Parathyroid adenoma (tissue), 2 donors: ENCODE results near the gene VWCE.

Experiments used
- H2AFZ ChIP-seq: fragments of 300-600 bp; sonication (generic); one replicate; pipeline ENCODE4 v1.7.0; 2017; ENCODE audit warnings: antibody characterized with exemption, mild to moderate bottlenecking
- H3K27ac ChIP-seq: fragments of 300-600 bp; sonication (generic); one replicate; pipeline ENCODE4 v1.7.0; 2017
- H3K27me3 ChIP-seq: fragments of 300-600 bp; sonication (generic); one replicate; pipeline ENCODE4 v1.7.0; 2017; ENCODE audit warnings: low read length; ENCODE audit not compliant: control insufficient read depth, insufficient read depth
- H3K36me3 ChIP-seq: fragments of 300-600 bp; sonication (generic); one replicate; pipeline ENCODE4 v1.7.0; 2017; ENCODE audit warnings: low read length; ENCODE audit not compliant: control insufficient read depth, insufficient read depth
- H3K4me1 ChIP-seq: fragments of 300-600 bp; sonication (generic); one replicate; pipeline ENCODE4 v1.7.0; 2017; ENCODE audit warnings: control low read depth
- H3K4me2 ChIP-seq: fragments of 300-600 bp; sonication (generic); one replicate; pipeline ENCODE4 v1.7.0; 2017; ENCODE audit warnings: low read length
- H3K4me3 ChIP-seq: fragments of 300-600 bp; sonication (generic); one replicate; pipeline ENCODE4 v1.7.0; 2017; ENCODE audit warnings: low read depth, low read length
- H3K79me2 ChIP-seq: fragments of 300-600 bp; sonication (generic); one replicate; pipeline ENCODE4 v1.7.0; 2017; ENCODE audit warnings: control low read depth
- H3K9ac ChIP-seq: fragments of 300-600 bp; sonication (generic); one replicate; pipeline ENCODE4 v1.7.0; 2017; ENCODE audit warnings: mild to moderate bottlenecking
- H3K9me3 ChIP-seq: fragments of 300-600 bp; sonication (generic); one replicate; pipeline ENCODE4 v1.7.0; 2017; ENCODE audit warnings: low read length; ENCODE audit not compliant: control insufficient read depth
- CTCF ChIP-seq: fragments of 300-600 bp; sonication (generic); IDR thresholded peaks from one replicate; pipeline ENCODE4 v1.7.0; 2017; ENCODE audit warnings: antibody characterized with exemption, mild to moderate bottlenecking
- donor health status: primary hyperparathyroidism.

The VWCE gene

GRCh38 chr11:61279934-61280659 is 15.0 kb downstream of the VWCE start:
- no peak for TF ChIP-seq CTCF
- no peaks in the 10 kb centered on the region for H3K36me3 ChIP-seq
- H3K9me3 ChIP-seq: no peaks in the 10 kb centered on the region
- no peaks in the 10 kb centered on the region for H3K79me2 ChIP-seq
- no peak overlapping the region for H3K4me3 ChIP-seq
- H3K9ac ChIP-seq: no peak overlapping the region
- H3K27me3 ChIP-seq: no peaks in the 10 kb centered on the region
- no peak overlapping the region for H2AFZ ChIP-seq
- no peak overlapping the region for H3K27ac ChIP-seq
- no peak overlapping the region for H3K4me2 ChIP-seq
- no peaks in the 10 kb centered on the region for H3K4me1 ChIP-seq

DNA sequence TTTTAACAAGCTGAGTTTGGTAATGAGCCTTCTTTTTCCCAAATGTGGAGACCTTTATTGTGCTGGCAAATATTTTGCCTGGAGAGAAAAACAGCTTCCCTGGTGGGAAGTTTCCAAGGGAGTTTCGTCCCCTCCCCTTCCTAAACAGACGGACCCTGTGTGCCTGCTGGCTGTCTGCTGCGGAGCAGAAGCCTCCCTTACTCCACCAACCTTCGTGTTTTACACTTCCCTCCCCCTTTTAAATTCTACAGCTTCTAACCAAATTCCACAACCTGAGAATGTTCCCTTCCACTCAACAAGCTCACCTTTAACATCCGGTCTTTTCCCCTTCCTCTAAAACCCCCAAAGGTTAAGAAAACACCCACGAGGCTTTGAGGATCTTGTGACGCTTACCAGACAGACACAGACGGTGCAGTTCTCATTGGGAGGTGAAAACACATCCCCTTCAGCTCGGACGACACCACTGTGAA is 17.1 kb downstream of the VWCE start:
- Histone ChIP-seq H3K4me2 (no peak overlapping the region), H3K36me3 (no peaks in the 10 kb centered on the region), H3K79me2 (no peaks in the 10 kb centered on the region), H3K4me3 (no peak overlapping the region), H3K9me3 (no peaks in the 10 kb centered on the region), H2AFZ (no peak overlapping the region), H3K27me3 (no peaks in the 10 kb centered on the region), H3K27ac (no peak overlapping the region), H3K4me1 (no peaks in the 10 kb centered on the region), H3K9ac (no peak overlapping the region)
- TF ChIP-seq CTCF: no peak

DNA sequence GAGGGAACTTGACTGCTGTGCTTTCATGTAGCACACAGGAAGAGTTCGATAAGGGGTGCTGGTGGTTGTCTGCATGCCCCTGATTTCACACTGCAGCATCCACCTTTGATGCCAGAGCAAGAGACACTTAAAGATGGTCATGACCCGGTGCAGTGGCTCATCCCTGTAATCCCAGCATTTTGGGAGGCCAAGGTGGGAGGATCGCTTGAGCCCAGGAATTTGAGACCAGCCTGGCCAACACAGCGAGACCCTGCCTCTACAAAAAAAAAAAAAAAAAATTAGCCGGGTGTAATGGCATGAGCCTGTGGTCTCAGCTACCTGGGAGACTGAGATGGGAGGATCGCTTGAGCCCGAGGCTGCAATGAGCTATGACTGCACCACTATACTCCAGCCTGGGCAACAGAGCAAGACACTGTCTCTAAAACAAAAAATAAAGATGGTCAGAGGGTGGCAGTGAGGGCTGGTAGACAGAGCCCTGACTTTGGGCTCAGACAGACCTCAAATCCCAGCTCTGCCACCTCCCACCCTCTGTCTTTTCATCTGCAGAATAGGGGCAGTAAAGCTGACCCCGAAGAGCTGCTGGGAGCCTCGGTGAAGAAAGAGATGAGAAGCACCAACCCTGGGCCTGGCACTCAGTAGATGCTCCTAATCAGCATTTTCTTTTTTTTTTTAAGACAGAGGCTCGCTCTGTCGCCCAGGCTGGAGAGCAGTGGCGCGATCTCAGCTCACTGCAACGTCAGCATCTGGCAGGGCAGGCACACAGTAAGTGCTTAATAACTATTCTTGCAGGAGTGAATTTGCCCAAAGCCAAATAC is 17.7 kb downstream of the VWCE start:
- H3K27ac ChIP-seq: no peak overlapping the region
- no peak overlapping the region for H3K9ac ChIP-seq

GRCh38 chr11:61275191-61275590 is 19.9 kb downstream of the VWCE start:
- H3K79me2 ChIP-seq: no peaks in the 10 kb centered on the region
- H3K27me3 ChIP-seq: no peaks in the 10 kb centered on the region
- H3K27ac ChIP-seq: no peak overlapping the region
- no peak for TF ChIP-seq CTCF
- H3K9ac ChIP-seq: no peak overlapping the region
- no peaks in the 10 kb centered on the region for H3K9me3 ChIP-seq
- no peak overlapping the region for H3K4me3 ChIP-seq
- no peak overlapping the region for H3K4me2 ChIP-seq
- no peaks in the 10 kb centered on the region for H3K4me1 ChIP-seq
- H2AFZ ChIP-seq: no peak overlapping the region
- no peaks in the 10 kb centered on the region for H3K36me3 ChIP-seq

More for the DNA sequence above, 17.7 kb downstream of the VWCE start:
- H3K4me1 ChIP-seq: no peaks in the 10 kb centered on the region
- H2AFZ ChIP-seq: no peak overlapping the region
- no peaks in the 10 kb centered on the region for H3K79me2 ChIP-seq
- no peaks in the 10 kb centered on the region for H3K9me3 ChIP-seq
- no peak for TF ChIP-seq CTCF
- no peaks in the 10 kb centered on the region for H3K36me3 ChIP-seq
- H3K4me3 ChIP-seq: no peak overlapping the region
- H3K4me2 ChIP-seq: no peak overlapping the region
- no peaks in the 10 kb centered on the region for H3K27me3 ChIP-seq
